Measurements from ENCODE around the gene FBXL16.

- TF ChIP-seq CTCF (conservative IDR thresholded peaks at IDR 0.05 in 1 of 2, IDR thresholded peaks at IDR 0.05 in 1 of 2; ENCODE audit: low read depth in 1 of 2, low read length in 2 of 2) (peak; percentile 23 to 49), EZH2 (IDR thresholded peaks at IDR 0.05; ENCODE audit: low read length, missing control alignments) (no peak)
Measured at GRCh38 chr16:685967-686366, 19.6 kb downstream of the FBXL16 start.
